Epithelial cell of prostate (primary cell): ENCODE results near the gene MACROD2.

Source experiments
- DNase-seq: peaks from one replicate; pipeline ENCODE4 v3.0.0-alpha.2; 2011; ENCODE audit warnings: low read depth, low spot score
- H3K27ac ChIP-seq: fragments of 450-650 bp; 2 replicates; pipeline ENCODE4 v1.5.1; 2017; ENCODE audit warnings: mild to moderate bottlenecking

The MACROD2 gene

GRCh38 chr20:14673164-14673563 is 677.8 kb downstream of the MACROD2 start:
- no peak overlapping the region for H3K27ac ChIP-seq
- DNase-seq, result no peak

GRCh38 chr20:14677455-14677854 is 682.1 kb downstream of the MACROD2 start:
- no peak for DNase-seq
- no peak overlapping the region for H3K27ac ChIP-seq

DNA sequence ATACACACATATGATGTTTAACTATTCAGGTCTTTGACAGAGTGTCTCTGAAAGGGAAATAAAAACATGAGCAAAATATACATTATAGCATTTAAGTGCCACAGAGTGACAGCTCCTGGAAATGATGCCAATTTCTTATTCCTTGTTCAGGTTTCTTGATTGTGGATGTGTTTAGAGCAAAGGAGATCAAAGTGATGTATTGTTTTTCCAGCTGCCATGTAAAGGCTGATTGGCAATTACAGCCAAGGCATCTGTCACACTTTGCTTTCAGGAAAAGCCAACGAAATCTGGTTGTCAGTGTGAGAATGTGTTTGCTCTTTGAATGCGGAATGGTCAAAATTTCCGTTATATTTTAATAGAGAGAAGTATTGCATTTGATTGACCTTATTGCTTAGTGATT is 689.9 kb downstream of the MACROD2 start:
- DNase-seq, result no peak
- no peak overlapping the region for H3K27ac ChIP-seq

DNA sequence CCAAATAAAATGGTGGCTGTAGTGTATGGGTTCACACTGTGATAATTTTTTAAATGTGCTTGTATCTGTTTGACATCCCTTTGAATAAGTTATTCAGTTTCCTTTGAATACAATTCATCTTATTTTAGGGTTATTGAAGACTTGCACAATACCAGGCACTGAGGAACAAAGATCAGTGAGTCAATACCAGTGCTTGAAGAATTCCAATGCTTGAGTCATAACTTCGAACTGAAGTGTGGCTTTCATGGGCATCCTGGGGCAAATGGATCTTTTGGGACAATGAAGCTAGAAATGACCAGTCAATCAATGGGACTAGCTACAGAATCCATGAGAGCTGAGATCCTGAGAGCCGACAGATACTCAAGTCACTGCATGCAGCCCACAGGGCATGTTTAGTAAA is 692.0 kb downstream of the MACROD2 start:
- DNase-seq, result no peak
- no peak overlapping the region for H3K27ac ChIP-seq

DNA sequence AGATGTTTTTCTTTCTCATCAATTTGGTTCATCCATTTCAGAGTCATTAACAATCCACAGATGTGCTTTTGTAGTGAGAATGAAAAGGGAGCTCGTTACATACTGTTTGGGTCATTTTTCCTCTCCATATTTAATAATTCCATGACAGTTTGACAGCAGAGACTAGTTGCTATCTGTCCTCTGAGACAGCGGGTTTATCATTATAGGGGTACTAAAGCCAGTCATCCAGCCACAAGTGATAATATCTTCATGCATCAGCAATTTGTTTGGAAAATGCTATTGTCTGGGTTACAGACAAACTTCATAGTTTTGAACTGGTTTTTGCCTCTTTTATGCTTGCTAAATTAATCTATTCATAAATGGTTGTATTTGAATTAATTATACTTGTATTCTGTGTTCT is 692.7 kb downstream of the MACROD2 start:
- no peak overlapping the region for H3K27ac ChIP-seq
- DNase-seq, result no peak

DNA sequence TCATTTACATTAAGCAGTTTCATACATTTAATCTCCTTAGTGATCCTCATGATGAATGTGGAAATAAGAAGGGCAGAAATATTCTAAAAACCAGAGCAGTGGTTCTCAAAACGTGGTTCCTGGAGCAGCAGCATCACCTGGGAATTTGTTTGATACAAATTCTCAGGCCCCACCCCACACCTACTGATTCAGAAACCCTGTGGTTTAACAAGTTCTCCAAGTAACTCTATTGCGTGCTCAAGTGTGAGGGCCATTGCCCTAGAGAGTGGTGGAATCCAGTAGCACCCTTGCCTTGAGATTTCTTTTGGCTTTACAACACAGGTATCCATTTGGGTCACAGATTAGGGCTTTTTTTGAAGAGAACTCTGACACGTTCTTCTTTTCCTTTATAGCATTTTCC is 696.7 kb downstream of the MACROD2 start:
- no peak overlapping the region for H3K27ac ChIP-seq
- DNase-seq, result no peak

GRCh38 chr20:14696478-14696877 is 701.2 kb downstream of the MACROD2 start:
- H3K27ac ChIP-seq, result no peak overlapping the region
- no peak for DNase-seq

GRCh38 chr20:14696937-14697336 is 701.6 kb downstream of the MACROD2 start:
- H3K27ac ChIP-seq, result no peak overlapping the region
- DNase-seq, result no peak

- no peak overlapping the region for H3K27ac ChIP-seq
- DNase-seq, result no peak
These were observed 702.8 kb downstream of the MACROD2 start for GRCh38 chr20:14698125-14698524.

- H3K27ac ChIP-seq, result no peak overlapping the region
- DNase-seq, result no peak
These were observed 703.5 kb downstream of the MACROD2 start for GRCh38 chr20:14698605-14699373.

DNA sequence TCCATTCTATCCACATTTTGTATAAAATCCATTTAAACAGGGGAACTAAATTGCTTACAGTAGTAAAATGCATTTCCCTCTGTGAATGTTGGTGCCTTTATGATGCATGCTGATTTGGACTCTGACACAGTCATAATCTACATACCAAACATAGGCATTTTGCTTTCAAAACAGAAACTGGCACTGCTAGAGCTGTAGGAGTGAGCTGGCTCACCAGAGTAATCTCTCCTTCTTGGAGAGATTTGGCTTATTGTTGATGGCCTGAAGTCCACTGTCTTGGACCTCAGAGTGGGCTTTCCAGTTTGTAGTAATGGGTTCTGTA is 705.3 kb downstream of the MACROD2 start:
- peak overlapping the region; percentile 61 for H3K27ac ChIP-seq
- peak; percentile 64 for DNase-seq

DNA sequence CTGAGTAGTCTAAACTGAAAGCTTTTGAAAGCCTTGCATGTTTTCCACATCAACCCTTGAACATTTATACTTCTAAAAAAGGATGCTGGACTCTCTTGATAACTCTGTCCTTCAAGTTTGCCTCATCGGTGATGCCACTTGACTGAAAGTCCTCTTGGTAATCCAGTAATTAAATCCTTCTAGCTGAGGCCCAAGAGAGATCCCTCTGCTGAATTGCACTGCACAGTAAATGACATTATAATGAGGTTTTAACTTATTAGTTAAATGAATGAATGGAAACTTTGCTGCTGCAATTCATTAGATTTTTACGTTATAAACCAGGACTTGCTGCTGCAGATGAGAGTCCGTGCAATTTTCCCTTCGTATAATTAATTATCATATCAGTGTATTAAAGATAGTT is 706.0 kb downstream of the MACROD2 start:
- peak overlapping the region; percentile 61 for H3K27ac ChIP-seq
- no peak for DNase-seq

DNA sequence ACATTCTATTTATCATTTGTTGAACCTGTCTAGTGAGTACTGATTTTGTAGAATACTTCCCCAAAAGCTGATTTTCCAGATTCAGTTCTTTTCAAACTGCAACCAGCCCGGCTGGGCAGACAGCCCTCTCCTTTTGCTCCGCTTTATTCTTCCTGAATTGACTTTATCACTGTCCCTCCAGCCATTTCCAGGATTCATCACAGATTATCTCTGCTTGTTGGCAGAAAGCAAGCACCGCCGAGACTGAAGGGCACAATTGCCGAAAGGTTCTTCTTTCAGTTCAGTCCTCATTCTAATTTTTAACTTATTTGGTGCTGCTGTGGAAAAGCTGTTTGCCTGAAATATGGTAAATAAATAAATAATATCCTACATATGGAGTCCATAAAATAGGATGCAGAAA is 711.2 kb downstream of the MACROD2 start:
- no peak for DNase-seq
- H3K27ac ChIP-seq, result no peak overlapping the region

- no peak for DNase-seq
- no peak overlapping the region for H3K27ac ChIP-seq
These were observed 711.8 kb downstream of the MACROD2 start for GRCh38 chr20:14707026-14707680.

DNA sequence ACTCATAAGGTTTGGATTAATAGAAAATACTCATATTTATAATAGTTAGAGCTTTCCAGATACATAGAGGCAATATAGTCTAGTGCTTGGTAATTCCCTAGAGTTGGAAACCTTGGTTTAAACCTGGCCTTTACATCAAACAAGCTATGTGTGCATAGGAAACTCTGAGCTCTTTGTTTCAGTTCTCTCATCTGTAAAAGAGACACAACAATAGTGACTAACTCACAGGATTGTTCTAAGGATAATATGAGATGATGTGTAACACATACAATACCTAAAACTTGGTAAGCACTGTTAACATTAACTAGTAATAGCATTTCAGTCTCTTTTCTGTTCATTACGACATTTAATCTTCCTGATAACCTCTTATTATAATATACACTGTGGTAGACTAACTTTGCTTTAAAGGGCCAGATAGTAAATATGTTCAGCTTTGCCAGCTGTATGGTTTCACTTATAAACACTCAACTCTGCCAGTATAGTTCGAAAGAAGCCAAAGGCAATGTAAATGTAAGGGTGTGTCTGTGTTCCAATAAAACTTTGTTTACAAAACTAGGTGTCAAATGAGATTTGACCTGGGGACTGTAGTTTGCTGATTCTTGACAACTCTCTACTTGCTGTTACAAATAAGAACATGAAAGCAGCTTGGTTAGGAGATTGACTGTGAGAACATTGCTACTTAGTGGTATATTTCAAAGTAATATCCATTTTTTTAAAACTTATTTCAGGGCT is 712.7 kb downstream of the MACROD2 start:
- peak overlapping the region; percentile 17 for H3K27ac ChIP-seq
- no peak for DNase-seq

GRCh38 chr20:14709439-14709838 is 714.1 kb downstream of the MACROD2 start:
- DNase-seq, result no peak
- no peak overlapping the region for H3K27ac ChIP-seq

DNA sequence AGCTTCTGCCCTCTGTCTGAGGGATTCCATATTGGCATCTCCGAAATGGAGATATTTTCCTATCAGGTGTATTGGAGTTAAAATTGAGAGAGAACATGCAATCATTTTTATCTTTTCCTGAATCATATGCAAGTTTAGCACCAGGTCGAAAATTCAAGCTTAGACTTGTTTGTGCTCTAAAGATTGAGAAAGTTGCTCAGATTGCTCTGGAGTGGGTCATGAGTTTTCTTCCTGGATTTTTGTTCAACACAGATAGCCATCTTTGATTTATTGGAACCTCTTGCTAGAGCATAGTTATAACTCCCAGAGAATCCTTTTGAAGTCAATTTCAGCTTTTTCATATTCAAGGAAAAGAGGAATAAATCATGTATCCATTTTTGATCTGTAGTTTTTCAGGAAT is 715.6 kb downstream of the MACROD2 start:
- DNase-seq, result no peak
- peak overlapping the region; percentile 76 for H3K27ac ChIP-seq

DNA sequence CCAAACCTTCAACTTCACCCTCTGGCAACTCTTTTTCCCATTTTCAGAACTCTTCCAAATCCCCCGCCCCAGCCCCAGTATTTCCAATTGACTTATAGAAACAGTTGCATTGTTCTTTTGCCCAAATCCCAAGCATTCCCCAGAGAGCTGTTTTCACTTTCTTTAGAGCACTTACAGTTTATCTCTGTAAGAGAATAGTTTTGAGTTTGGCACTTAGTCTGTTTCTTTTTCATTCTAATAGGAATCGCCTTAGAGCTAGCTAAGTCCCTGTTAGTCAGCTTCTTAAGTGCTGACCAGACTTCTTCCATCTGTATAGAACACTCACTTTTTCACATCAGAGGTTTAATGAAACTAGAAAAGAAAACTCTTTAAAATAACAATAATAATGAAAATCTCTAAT is 716.3 kb downstream of the MACROD2 start:
- peak overlapping the region; percentile 76 for H3K27ac ChIP-seq

DNA sequence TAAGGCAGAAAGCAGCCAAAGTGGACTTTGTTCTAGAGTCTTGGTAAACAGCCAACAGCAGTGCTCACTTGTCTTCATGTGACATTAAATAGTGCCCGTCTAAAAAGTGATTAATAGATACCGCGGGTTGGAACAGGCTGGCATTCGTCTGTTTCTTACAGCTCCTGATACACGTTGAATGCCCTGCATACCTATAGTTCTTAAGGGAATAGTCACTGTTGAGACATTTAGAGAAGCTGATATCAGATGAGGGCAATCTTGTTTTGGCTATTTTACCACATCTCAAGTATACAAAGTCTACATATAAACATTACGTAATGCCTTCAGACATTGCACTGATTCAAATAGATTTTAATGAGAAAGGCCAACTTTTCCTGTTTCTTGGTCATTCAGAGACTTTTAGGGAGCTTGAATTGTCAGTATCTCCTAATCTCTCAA is 717.0 kb downstream of the MACROD2 start:
- H3K27ac ChIP-seq, result peak overlapping the region; percentile 76
- peak; percentile 89 for DNase-seq

More for the DNA sequence above, 716.3 kb downstream of the MACROD2 start:
- no peak for DNase-seq

- DNase-seq, result no peak
- no peak overlapping the region for H3K27ac ChIP-seq
These were observed 720.1 kb downstream of the MACROD2 start for GRCh38 chr20:14715400-14715799.

- H3K27ac ChIP-seq, result no peak overlapping the region
- no peak for DNase-seq
These were observed 721.1 kb downstream of the MACROD2 start for GRCh38 chr20:14716351-14716801.
